SH-SY5Y (cell line): Measurements from ENCODE around the gene TNFRSF8.

Source experiments
- GATA2 ChIP-seq: IDR thresholded peaks from 2 replicates; pipeline ENCODE4 v1.6.1; 2011; ENCODE audit warnings: mild to moderate bottlenecking, low read depth, low read length
- GATA3 ChIP-seq: IDR thresholded peaks from 2 replicates; pipeline ENCODE4 v1.6.1; 2011; ENCODE audit warnings: low read depth, mild to moderate bottlenecking, low read length, moderate library complexity

TNFRSF8 gene

GRCh38 chr1:12167493-12168429, 104.7 kb downstream of the TNFRSF8 start:
- TF ChIP-seq GATA2 (no peak), GATA3 (no peak)

GRCh38 chr1:12168451-12169160, 105.5 kb downstream of the TNFRSF8 start:
- TF ChIP-seq GATA2 (no peak), GATA3 (no peak)

- TF ChIP-seq GATA3, result no peak
- TF ChIP-seq GATA2, result no peak
Measured at GRCh38 chr1:12169442-12170135, 106.5 kb downstream of the TNFRSF8 start.

DNA sequence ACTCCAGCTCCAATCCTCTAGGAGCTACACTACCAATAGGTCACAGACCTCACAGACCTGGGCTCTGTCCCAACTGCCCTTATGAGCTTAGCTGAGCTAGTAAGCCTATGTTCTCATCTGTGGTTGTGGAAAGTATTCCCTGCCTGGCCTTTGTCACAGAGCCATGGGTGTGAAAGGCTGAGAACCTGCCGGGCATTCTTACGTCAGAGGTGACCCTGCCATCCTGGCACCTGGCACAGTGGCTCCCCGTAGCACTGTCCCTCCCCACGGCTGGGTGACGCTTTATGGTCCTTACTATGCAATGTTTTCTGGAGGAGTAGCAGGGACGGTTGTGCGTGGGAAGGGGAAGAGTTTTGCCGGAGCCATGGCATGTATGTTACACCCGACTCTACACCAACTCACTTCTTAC, 107.2 kb downstream of the TNFRSF8 start:
- TF ChIP-seq GATA3 (no peak), GATA2 (no peak)

DNA sequence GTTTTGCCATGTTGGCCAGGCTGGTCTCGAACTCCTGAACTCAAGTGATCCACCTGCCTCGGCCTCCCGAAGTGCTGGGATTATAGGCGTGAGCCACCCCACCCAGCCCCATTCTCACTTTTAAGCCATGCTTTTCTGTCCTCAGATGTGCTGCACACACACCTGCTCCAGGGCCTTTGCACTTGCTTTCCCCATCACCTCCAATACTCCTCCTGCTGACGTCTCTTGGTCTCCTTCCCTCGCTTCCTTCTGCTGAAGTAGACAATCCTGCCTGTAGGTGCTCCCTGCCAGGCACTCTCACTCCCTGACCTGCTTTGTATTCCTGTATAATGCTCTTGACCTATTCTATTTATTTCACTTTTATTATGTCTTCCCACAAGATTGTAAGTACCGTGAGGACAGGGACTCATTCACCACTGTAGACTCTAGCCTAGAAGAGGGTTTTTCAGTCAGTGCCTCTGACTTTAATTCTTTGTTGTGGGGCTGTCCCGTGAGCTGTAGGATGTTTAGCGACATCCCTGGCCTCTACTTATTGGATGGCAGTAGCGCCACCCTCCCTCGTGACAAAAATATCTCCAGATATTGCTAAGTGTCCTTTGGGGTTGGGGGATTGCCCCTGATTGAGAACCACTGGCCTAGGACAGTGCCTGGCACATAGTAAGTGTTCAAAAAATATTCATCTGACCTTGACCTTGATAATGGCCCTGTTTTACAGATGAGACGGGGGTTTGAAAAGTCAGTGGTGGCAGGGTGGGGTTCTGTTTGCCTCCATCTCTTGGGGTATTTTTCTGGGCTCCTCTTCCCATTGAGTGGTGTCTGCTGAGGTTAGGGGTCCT, 108.3 kb downstream of the TNFRSF8 start:
- TF ChIP-seq GATA3 (no peak), GATA2 (no peak)

DNA sequence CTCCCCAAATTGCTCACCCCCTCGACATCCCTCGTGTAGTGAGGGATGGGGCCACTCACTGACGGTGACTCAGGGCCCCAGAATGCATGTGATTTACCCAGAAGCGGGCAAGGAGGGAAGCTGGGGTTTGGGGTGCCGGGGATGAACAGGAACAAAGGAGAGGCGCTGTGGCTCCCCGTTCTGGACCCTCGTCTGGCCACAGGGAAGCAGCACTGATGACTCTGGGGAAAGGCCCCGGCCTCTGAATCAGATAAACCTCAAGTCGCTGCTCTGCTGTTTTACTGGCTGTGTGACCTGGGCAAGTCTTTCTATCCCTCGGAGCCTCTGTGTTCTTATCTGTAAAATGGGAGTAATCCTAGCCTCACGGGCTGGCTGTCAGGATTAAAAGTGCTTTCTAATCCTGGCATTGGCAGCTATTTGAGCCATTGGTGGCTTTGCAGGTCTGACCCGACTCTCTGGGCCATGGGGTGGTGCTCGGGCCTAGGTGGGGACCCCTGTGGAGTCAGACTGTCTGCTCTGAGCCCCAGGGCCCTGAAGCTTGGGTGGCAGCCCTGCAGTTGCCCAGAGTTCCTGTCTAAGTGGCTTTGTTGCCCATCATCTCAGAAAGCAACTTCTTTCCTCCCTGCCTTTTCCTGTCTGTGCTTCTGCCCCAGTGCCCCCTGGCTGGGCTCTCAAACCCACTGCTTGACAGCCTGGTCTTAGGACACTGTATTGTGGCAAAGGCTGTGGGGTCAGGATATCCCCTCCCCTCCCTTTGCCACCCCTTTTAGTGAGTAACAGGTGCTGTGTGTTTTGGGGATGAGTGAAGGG, 109.1 kb downstream of the TNFRSF8 start:
- TF ChIP-seq GATA3 (no peak), GATA2 (no peak)

DNA sequence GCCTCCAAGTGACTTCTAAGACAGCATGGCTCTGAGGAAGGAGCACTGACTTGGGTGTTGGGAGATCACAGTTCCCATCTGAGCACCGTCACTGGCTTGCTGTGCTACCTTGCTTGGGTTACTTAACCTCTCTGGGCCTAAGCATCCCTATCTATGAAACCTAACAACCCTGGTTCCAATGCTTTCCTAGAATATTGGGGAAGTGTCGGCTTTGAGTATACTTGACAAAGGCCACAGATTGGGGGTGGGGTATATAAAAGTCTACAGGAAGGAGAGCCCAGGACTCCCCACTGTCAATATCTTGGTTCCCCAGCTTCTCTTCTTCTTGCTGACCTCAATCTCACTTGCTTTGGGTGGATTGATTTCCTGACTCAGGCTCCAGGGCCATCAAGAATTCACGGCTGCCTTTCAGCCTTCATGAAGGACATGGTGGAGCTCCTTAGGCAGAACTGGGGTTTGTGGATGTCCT, 110.0 kb downstream of the TNFRSF8 start:
- TF ChIP-seq GATA3 (no peak), GATA2 (no peak)

GRCh38 chr1:12173631-12174121, 110.6 kb downstream of the TNFRSF8 start:
- TF ChIP-seq GATA2, result no peak
- TF ChIP-seq GATA3, result no peak

DNA sequence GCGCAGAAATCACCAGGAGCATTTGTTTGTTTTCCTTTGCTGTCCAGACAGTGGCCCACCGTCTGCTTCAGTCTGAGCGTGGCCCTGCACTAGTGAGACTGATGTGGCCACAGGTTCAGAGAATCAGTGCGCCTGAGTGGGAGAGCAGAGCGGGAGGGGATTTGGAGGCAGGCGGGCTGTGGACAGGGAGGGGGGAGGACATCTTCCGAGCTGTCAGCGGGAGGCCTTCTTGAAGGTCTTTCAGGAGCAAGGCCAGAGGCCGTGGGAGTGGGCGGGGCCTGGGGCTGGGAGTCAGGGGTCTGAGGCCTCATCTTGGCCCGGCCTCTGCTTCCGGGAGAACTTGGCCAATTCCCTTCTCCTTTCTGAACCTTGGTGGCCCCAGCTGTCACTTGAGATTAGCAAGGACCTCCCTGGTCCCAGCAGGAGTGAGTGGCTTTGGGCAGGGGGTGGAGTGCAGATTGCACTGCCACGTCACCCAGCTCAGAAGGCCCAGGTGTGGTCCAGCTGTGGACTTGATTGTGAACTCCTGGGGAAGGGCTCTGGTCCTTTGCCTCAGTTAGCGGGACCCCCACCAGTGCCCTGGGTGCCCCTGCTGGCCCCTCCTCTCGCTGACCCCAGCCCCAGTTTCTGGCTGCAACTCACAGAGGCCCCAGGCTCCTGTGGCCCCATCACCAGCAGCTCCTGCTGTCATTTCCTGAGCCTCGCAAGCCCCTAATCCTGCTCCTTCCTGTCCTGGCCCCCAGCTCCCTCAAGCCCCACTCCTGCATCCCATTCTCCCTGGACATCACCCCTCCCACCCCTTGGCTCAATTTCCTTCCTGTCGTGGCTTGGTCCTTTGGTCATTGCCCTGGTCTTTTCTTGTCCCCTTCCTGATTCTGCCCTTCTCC, 112.1 kb downstream of the TNFRSF8 start:
- TF ChIP-seq GATA3 (no peak), GATA2 (no peak)

DNA sequence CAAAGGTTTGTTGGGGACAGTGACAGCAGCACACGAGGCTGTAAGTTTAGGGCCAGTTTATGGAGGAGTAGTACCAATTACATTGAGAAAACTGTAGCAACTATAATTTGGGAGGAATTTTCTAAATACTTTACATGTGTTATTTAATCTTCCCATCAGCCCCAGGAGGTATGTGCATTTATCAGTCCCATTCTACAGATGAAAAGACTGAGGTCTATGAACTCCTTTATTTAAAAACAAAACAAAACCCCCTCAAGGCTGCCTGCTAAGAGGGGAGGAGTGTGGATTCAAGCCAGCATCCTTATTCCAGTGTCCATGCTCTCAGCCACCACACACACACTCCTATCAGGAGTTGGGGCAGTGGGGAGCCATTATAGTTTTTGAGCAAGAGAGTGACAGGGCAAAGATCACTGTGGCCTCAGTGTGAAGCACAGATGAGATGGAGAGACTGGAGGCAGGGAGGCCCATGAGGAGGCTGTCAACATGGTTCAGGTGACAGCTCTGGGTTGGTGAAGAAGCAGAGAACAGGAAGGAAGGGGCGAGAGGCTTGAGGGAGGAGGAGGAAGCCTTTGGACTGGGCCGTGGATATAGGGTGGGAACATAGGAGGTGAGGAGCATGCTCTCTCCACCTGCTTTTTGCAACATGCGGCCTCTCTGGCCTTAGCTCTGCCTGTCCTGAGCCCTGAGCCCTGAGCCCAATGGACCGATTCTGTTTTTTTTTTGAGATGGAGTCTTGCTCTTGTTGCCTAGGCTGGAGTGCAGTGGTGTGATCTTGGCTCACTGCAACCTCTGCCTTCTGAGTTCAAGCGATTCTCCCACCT, 113.4 kb downstream of the TNFRSF8 start:
- TF ChIP-seq GATA3 (no peak), GATA2 (no peak)

DNA sequence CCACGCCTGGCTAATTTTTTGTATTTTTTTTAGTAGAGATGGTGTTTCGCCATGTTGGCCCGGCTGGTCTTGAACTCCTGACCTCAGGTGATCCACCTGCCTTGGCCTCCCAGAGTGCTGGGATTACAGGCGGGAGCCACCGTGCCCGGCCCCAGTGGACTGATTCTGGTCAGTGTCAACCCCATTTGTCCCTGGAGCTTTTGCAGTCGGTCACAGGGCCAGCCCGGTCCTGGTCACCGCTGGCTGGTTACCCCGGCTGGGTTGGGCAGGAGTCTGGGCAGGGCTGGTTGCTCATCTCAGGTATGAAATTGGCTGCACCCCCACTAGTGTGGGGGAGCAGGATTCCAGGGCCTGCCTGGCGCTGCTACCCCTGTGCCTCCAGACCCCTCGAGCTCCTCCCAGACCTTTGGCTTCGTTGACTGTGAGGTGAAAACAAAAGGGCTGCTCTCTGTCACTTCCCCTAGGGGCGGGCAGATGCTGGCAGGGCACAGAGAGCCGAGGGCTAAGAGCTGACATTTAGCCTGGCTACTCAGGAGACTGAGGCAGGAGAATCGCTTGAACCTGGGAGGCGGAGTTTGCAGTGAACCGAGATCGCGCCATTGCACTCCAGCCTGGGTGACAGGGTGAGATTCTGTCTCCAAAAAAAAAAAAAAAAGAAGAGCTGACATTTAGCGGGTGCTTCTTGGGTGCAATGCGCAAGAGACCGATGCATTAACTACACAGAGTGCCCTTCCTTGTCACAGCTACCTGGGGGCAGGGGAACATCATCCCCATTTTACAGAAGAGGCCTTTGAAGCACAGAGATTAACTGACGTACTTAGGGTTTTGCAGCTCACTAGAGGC, 114.3 kb downstream of the TNFRSF8 start:
- no peak for TF ChIP-seq GATA3
- no peak for TF ChIP-seq GATA2
